Mesothelial cell of epicardium (in vitro differentiated cells): ENCODE data around the gene FAM114A2. TPM values are rescaled to one million over a fixed set of nuclear protein-coding genes. Genes with fewer than 3 reads are reported as not detected.
A peak's percentile ranks its signal among the peaks of the same experiment; 100 is the strongest.

ENCODE experiments used
- DNase-seq, 2 experiments: peaks; one replicate each; pipeline ENCODE4 v3.0.0; 2021; ENCODE audit warnings: low spot score in 2 of 2; ENCODE audit not compliant: unreplicated experiment in 2 of 2
- H3K27ac Mint-ChIP-seq: 2 replicates; pipeline ENCODE4 v1.8.0; 2021; ENCODE audit warnings: mixed read lengths
- H3K27me3 Mint-ChIP-seq: 2 replicates; pipeline ENCODE4 v1.8.0; 2021; ENCODE audit warnings: low read depth, mixed read lengths
- H3K36me3 Mint-ChIP-seq: 2 replicates; pipeline ENCODE4 v1.8.0; 2021; ENCODE audit warnings: mixed read lengths
- H3K4me1 Mint-ChIP-seq: 2 replicates; pipeline ENCODE4 v1.8.0; 2021; ENCODE audit warnings: mixed read lengths
- H3K4me3 Mint-ChIP-seq: 2 replicates; pipeline ENCODE4 v1.8.0; 2021; ENCODE audit warnings: mild to moderate bottlenecking, moderate library complexity, mixed read lengths
- H3K9me3 Mint-ChIP-seq: 2 replicates; pipeline ENCODE4 v1.8.0; 2021; ENCODE audit warnings: mixed read lengths
- CTCF ChIP-seq: fragments of 200-600 bp; sonication (generic); IDR thresholded peaks from one replicate; pipeline ENCODE4 v1.5.0; 2021; ENCODE audit warnings: antibody characterized with exemption; ENCODE audit not compliant: unreplicated experiment
- total RNA-seq: library from RNA; stranded (reverse); gene quantifications from 3 replicates; pipeline ENCODE4 v1.2.1, GENCODE V29; 2021

The FAM114A2 gene
- total RNA-seq, 1 donor from 2014 or later = 29.2 TPM

- DNase-seq = no peak
- no peak for TF ChIP-seq CTCF
- H3K27ac Mint-ChIP-seq = no peak overlapping the region
Observed at GRCh38 chr5:153964191-153964879, 74.4 kb downstream of the FAM114A2 start.

GRCh38 chr5:153960269-153961215, 78.2 kb downstream of the FAM114A2 start:
- H3K27ac Mint-ChIP-seq = peak overlapping the region; percentile 27
- peaks cover 3% of the 10 kb centered on the region for H3K27me3 Mint-ChIP-seq
- H3K36me3 Mint-ChIP-seq = no peaks in the 10 kb centered on the region
- no peaks in the 10 kb centered on the region for H3K9me3 Mint-ChIP-seq
- peaks cover 16% of the 10 kb centered on the region for H3K4me1 Mint-ChIP-seq
- no peak for DNase-seq
- TF ChIP-seq CTCF = no peak
- H3K4me3 Mint-ChIP-seq = no peak overlapping the region

More at GRCh38 chr5:153964191-153964879, 74.4 kb downstream of the FAM114A2 start:
- H3K9me3 Mint-ChIP-seq = no peaks in the 10 kb centered on the region
- H3K27me3 Mint-ChIP-seq = peaks cover 18% of the 10 kb centered on the region
- no peaks in the 10 kb centered on the region for H3K36me3 Mint-ChIP-seq
- H3K4me3 Mint-ChIP-seq = no peak overlapping the region
- H3K4me1 Mint-ChIP-seq = peaks cover 13% of the 10 kb centered on the region

GRCh38 chr5:153959134-153959957, 79.4 kb downstream of the FAM114A2 start:
- TF ChIP-seq CTCF = no peak
- no peaks in the 10 kb centered on the region for H3K36me3 Mint-ChIP-seq
- H3K27me3 Mint-ChIP-seq = no peaks in the 10 kb centered on the region
- H3K4me3 Mint-ChIP-seq = no peak overlapping the region
- H3K9me3 Mint-ChIP-seq = peaks cover 3% of the 10 kb centered on the region
- no peak for DNase-seq
- H3K27ac Mint-ChIP-seq = peak overlapping the region; percentile 80
- H3K4me1 Mint-ChIP-seq = peaks cover 16% of the 10 kb centered on the region

GRCh38 chr5:153957205-153957604, 81.5 kb downstream of the FAM114A2 start:
- Mint-ChIP-seq H3K36me3 (no peaks in the 10 kb centered on the region), H3K27me3 (no peaks in the 10 kb centered on the region), H3K4me3 (no peak overlapping the region), H3K9me3 (peaks cover 3% of the 10 kb centered on the region), H3K27ac (no peak overlapping the region), H3K4me1 (peaks cover 16% of the 10 kb centered on the region)
- no peak for DNase-seq
- no peak for TF ChIP-seq CTCF

- H3K4me3 Mint-ChIP-seq = no peak overlapping the region
- H3K36me3 Mint-ChIP-seq = no peaks in the 10 kb centered on the region
- no peaks in the 10 kb centered on the region for H3K27me3 Mint-ChIP-seq
- TF ChIP-seq CTCF = no peak
- H3K4me1 Mint-ChIP-seq = no peaks in the 10 kb centered on the region
- peaks cover 3% of the 10 kb centered on the region for H3K9me3 Mint-ChIP-seq
- DNase-seq = no peak
- H3K27ac Mint-ChIP-seq = no peak overlapping the region
Observed at GRCh38 chr5:153953411-153953810, 85.3 kb downstream of the FAM114A2 start.
